Activated CD4-positive, alpha-beta T cell treated with anti-CD3 and anti-CD28 coated beads, Interleukin-2, amount 10 ng/mL, durations not matched to agents 24 days and 14 days (primary cell): ENCODE measurements around the gene MSH6. TPM values are rescaled to one million over a fixed set of nuclear protein-coding genes. Genes with fewer than 3 reads are reported as not detected.
"Not testable (repeated sequence)": the region's sequence is repeated elsewhere in the genome, so short reads cannot be mapped to it uniquely, and the experiment has no call there.

ENCODE experiments used
- DNase-seq: peaks from one replicate; pipeline ENCODE4 v3.0.0; 2022
- H3K27ac Mint-ChIP-seq: one replicate; pipeline ENCODE4 v1.8.0; 2022; ENCODE audit warnings: mild to moderate bottlenecking, mixed read lengths
- H3K27me3 Mint-ChIP-seq: one replicate; pipeline ENCODE4 v1.8.0; 2022; ENCODE audit warnings: mixed read lengths
- H3K36me3 Mint-ChIP-seq: one replicate; pipeline ENCODE4 v1.8.0; 2022; ENCODE audit warnings: low read depth, mild to moderate bottlenecking, mixed read lengths
- H3K4me1 Mint-ChIP-seq: one replicate; pipeline ENCODE4 v1.8.0; 2021; ENCODE audit warnings: mixed read lengths
- H3K4me3 Mint-ChIP-seq: one replicate; pipeline ENCODE4 v1.8.0; 2022; ENCODE audit warnings: mild to moderate bottlenecking, moderate library complexity, mixed read lengths
- H3K9me3 Mint-ChIP-seq: one replicate; pipeline ENCODE4 v1.8.0; 2021; ENCODE audit warnings: mixed read lengths
- intact Hi-C: fragments of 100-400 bp; cut with micrococcal nuclease; formaldehyde crosslinking; loops from one replicate; pipeline ENCODE4 v1.15.1; 2023
- total RNA-seq: library from RNA; stranded (reverse); gene quantifications from 2 replicates; pipeline ENCODE4 v1.2.3, GENCODE V29; 2022

The MSH6 gene
- total RNA-seq, 1 donor from 2014 or later = 148 TPM

- H3K27me3 Mint-ChIP-seq = no peaks in the 10 kb centered on the region
- H3K4me1 Mint-ChIP-seq = peaks cover 11% of the 10 kb centered on the region
- intact Hi-C loops = no loop called here
- H3K27ac Mint-ChIP-seq = no peak overlapping the region
- peaks cover 41% of the 10 kb centered on the region for H3K36me3 Mint-ChIP-seq
- H3K4me3 Mint-ChIP-seq = no peak overlapping the region
- H3K9me3 Mint-ChIP-seq = no peaks in the 10 kb centered on the region
- DNase-seq = no peak
Measured at GRCh38 chr2:47838249-47838648, 55.3 kb downstream of the MSH6 start.

GRCh38 chr2:47838686-47839085, 55.7 kb downstream of the MSH6 start:
- intact Hi-C loops = no loop called here
- H3K27me3 Mint-ChIP-seq = no peaks in the 10 kb centered on the region
- no peak overlapping the region for H3K4me3 Mint-ChIP-seq
- H3K4me1 Mint-ChIP-seq = peaks cover 15% of the 10 kb centered on the region
- no peak for DNase-seq
- H3K27ac Mint-ChIP-seq = no peak overlapping the region
- H3K36me3 Mint-ChIP-seq = peaks cover 41% of the 10 kb centered on the region
- H3K9me3 Mint-ChIP-seq = no peaks in the 10 kb centered on the region

DNA sequence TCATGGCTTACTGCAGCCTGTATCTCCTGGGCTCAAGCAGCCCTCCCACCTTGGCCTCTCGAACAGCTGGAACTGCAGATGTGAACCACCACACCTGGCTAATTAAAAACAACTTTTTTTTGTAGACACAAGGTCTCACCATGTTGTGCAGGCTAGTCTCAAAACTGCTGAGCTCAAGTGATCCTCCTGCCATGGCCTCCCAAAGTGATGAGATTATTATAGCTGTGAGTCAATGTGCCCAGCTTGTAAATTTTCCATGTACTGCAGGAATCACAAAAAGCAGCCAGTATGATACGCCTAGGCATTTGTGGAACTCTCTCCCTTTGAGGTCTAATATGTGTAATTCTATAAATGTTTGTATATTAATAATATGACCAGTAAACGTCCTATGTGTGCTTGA, 59.9 kb downstream of the MSH6 start:
- H3K36me3 Mint-ChIP-seq = peaks cover 15% of the 10 kb centered on the region
- H3K4me1 Mint-ChIP-seq = peaks cover 14% of the 10 kb centered on the region
- no peaks in the 10 kb centered on the region for H3K9me3 Mint-ChIP-seq
- H3K27ac Mint-ChIP-seq = no peak overlapping the region
- DNase-seq = no peak
- intact Hi-C loops = no loop called here
- no peak overlapping the region for H3K4me3 Mint-ChIP-seq
- H3K27me3 Mint-ChIP-seq = no peaks in the 10 kb centered on the region

DNA sequence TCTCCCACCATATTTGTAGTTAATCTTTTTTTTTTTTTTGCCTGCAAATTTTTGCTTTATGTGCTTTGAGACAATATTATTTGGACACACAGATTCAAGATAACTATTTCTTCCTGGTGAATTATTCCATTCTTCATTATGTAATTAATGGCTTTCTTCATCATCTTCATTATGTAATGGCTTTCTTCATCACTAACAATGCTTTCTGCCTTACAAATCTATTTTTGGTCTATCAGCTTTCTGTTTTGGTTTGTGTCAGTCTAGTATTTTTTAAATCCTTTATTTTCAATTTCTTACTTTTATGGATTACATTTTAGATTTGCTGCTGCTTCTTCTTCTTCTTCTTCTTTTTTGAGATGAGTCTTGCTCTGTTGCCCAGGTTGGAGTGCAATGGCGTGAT, 60.5 kb downstream of the MSH6 start:
- no peak for DNase-seq
- Mint-ChIP-seq H3K36me3 (peaks cover 16% of the 10 kb centered on the region), H3K4me1 (peaks cover 14% of the 10 kb centered on the region), H3K4me3 (no peak overlapping the region), H3K27ac (no peak overlapping the region), H3K27me3 (no peaks in the 10 kb centered on the region), H3K9me3 (no peaks in the 10 kb centered on the region)
- intact Hi-C loops = no loop called here

- peaks cover 14% of the 10 kb centered on the region for H3K4me1 Mint-ChIP-seq
- H3K4me3 Mint-ChIP-seq = no peak overlapping the region
- DNase-seq = no peak
- peaks cover 11% of the 10 kb centered on the region for H3K36me3 Mint-ChIP-seq
- no peak overlapping the region for H3K27ac Mint-ChIP-seq
- no peaks in the 10 kb centered on the region for H3K9me3 Mint-ChIP-seq
- intact Hi-C loops = no loop called here
- no peaks in the 10 kb centered on the region for H3K27me3 Mint-ChIP-seq
Measured at GRCh38 chr2:47844162-47844561, 61.2 kb downstream of the MSH6 start.

- peaks cover 10% of the 10 kb centered on the region for H3K36me3 Mint-ChIP-seq
- DNase-seq = no peak
- intact Hi-C loops = no loop called here
- H3K4me1 Mint-ChIP-seq = peaks cover 12% of the 10 kb centered on the region
- H3K27me3 Mint-ChIP-seq = no peaks in the 10 kb centered on the region
- no peak overlapping the region for H3K27ac Mint-ChIP-seq
- no peak overlapping the region for H3K4me3 Mint-ChIP-seq
- H3K9me3 Mint-ChIP-seq = no peaks in the 10 kb centered on the region
Measured at GRCh38 chr2:47849368-47849767, 66.4 kb downstream of the MSH6 start.

DNA sequence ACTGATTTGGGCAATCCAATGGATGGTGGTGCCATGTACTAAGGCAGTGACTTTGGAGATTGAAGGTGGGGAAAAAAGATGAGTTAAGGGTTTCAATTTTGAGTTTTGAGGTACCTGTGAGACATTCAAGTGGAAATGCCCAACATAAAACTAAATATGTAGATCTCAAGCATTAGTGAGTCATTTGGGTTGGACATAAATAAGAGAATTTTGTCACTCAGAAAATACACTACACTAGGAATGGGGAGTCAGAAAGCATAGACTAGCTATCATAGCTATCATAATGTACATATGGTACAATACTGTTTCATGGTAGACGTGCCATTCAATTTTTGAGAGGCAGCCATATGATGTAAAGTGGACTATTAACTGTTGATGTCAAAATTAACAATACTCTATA, 67.3 kb downstream of the MSH6 start:
- no peaks in the 10 kb centered on the region for H3K27me3 Mint-ChIP-seq
- H3K4me1 Mint-ChIP-seq = peaks cover 12% of the 10 kb centered on the region
- no peak for DNase-seq
- intact Hi-C loops = no loop called here
- no peaks in the 10 kb centered on the region for H3K9me3 Mint-ChIP-seq
- H3K27ac Mint-ChIP-seq = peak overlapping the region; percentile 29
- H3K36me3 Mint-ChIP-seq = peaks cover 10% of the 10 kb centered on the region
- no peak overlapping the region for H3K4me3 Mint-ChIP-seq

DNA sequence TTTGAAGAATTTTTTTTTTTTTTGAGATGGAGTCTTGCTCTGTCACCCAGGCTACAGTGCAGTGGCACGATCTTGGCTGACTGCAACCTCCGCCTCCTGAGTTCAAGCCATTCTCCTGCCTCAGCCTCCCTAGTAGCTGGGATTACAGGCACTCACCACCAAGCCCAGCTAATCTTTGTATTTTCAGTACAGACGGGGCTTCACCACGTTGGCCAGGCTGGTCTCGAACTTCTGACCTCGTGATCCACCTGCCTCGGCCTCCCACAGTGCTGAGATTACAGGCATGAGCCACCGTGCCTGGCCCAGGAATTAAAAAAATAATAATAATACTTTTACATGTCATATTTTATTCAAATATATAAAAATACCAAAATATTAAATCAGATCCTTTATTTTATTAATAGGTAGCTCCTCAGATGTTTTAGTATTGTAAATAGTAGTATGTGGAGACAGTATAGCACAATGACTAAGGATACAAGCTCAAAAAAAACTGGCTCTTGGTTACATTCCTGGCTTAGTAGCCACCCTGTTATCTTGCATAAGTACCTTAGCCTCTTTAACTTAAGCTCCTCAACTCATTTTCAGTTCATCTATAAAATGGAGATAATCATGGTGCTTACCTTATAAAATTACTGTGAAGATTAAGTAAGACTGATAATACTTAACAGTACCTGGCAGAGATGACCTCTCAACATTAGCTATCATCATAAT, 70.3 kb downstream of the MSH6 start:
- DNase-seq, H3K36me3 Mint-ChIP-seq, H3K27ac Mint-ChIP-seq, intact Hi-C loops, H3K27me3 Mint-ChIP-seq, H3K9me3 Mint-ChIP-seq, H3K4me3 Mint-ChIP-seq: not testable (repeated sequence)
- H3K4me1 Mint-ChIP-seq = peaks cover 22% of the 10 kb centered on the region

Other genes starting within 250 kb of the MSH6 start
- 0.26 and 0.36 TPM in 2 replicates for gene KCNK12, start 212.2 kb upstream of the MSH6 start, total RNA-seq
- 50.1 and 51.8 TPM in 2 replicates for gene FBXO11, start 123.4 kb downstream of the MSH6 start, total RNA-seq